Activated T-helper 1 cell treated with anti-CD3 and anti-CD28 coated beads, Interleukin-2, amount 50 U/mL, for 16 hours (primary cell): Measurements from ENCODE around the gene TRAF7.

Experiments used
- DNase-seq, 2 donors: peaks; one replicate each; pipeline ENCODE4 v3.0.0-alpha.2; 2020; ENCODE audit warnings: low read depth in 1 of 2, low spot score in 1 of 2

Gene TRAF7

GRCh38 chr16:2213817-2214718 is 58.5 kb downstream of the TRAF7 start:
- no peak for DNase-seq

- DNase-seq, result no peak
Measured at GRCh38 chr16:2214719-2214968, 59.1 kb downstream of the TRAF7 start, which contains the start of gene PGP. Gene PGP (minus strand): TSS chr16:2214840. CDS start chr16:2214777, 63 bp downstream.

- no peak for DNase-seq
Measured at GRCh38 chr16:2216330-2216729, 60.7 kb downstream of the TRAF7 start.

- DNase-seq, result peak; percentile 98 to 99
Measured at GRCh38 chr16:2223221-2223941, 67.8 kb downstream of the TRAF7 start, which contains the start of gene E4F1. Gene E4F1 (plus strand): TSS chr16:2223591. CDS start chr16:2223614, 23 bp downstream.

- DNase-seq, result peak in 1 of 2 donors; percentile 14
Measured at GRCh38 chr16:2223942-2224486, 68.4 kb downstream of the TRAF7 start.

- DNase-seq, result no peak
Measured at GRCh38 chr16:2226245-2226793, 70.7 kb downstream of the TRAF7 start.

GRCh38 chr16:2226918-2227317 is 71.3 kb downstream of the TRAF7 start:
- no peak for DNase-seq
